Left hindlimb (tissue), 1 donor: ENCODE data around the gene SUPT16H.
"Not testable (repeated sequence)": the region's sequence is repeated elsewhere in the genome, so short reads cannot be mapped to it uniquely, and the experiment has no call there.

Source experiments
- DNase-seq: peaks from one replicate; pipeline ENCODE4 v3.0.0-alpha.2; 2018

Gene SUPT16H

GRCh38 chr14:21383848-21384493, at the start of gene SUPT16H:
Gene SUPT16H (minus strand): TSS chr14:21384019. CDS start chr14:21383927, 92 bp downstream.
- DNase-seq = peak; percentile 97

GRCh38 chr14:21431126-21431525, 47.3 kb upstream of the SUPT16H start:
- no peak for DNase-seq

GRCh38 chr14:21428930-21429329, 45.1 kb upstream of the SUPT16H start:
- no peak for DNase-seq

DNA sequence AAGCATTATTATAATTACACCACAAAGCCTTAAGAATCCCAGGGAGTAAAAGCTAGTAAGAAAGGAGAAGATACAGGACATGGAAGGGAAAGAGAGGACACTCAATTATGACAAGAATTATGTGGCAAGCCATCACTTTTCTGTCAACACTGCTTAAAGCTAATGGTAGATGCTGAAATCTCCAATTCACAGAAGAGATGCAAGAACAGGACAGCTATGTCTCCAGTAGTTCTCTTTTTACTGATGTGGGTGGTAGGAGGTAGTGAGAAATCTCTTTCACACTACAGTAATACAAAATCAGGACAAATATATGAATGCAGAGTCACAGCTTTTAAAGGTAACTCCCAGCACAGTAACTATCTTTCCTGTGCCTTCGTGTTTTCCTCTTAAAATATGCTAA, 42.9 kb upstream of the SUPT16H start:
- DNase-seq = no peak

- DNase-seq = no peak
These were observed 35.7 kb upstream of the SUPT16H start for GRCh38 chr14:21419528-21419927.

GRCh38 chr14:21415329-21415728, 31.5 kb upstream of the SUPT16H start:
- DNase-seq = no peak

- no peak for DNase-seq
These were observed 30.4 kb upstream of the SUPT16H start for GRCh38 chr14:21414137-21414631.

GRCh38 chr14:21408147-21408546, 24.3 kb upstream of the SUPT16H start:
- no peak for DNase-seq

- no peak for DNase-seq
These were observed 22.4 kb upstream of the SUPT16H start for GRCh38 chr14:21406213-21406612.

- no peak for DNase-seq
These were observed 21.3 kb upstream of the SUPT16H start for GRCh38 chr14:21405097-21405496.

- no peak for DNase-seq
These were observed 15.6 kb upstream of the SUPT16H start for GRCh38 chr14:21399311-21399870.

DNA sequence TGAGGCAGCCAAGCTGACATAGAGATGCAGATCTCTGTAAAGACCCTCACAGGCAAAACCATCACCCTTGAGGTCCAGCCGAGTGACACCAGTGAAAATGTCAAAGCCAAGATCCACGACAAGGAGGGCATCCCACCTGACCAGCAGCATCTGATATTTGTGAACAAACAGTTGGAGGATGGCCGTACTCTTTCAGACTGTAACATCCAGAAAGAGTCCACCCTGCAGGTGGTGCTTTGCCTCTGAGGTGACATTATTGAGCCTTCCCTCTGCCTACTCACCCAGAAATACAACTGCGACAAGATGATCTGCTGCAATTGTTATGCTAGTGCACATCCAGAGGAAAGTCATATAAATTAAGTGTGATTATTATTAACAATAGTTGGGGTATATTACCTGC, 15.1 kb upstream of the SUPT16H start:
- DNase-seq = no peak

DNA sequence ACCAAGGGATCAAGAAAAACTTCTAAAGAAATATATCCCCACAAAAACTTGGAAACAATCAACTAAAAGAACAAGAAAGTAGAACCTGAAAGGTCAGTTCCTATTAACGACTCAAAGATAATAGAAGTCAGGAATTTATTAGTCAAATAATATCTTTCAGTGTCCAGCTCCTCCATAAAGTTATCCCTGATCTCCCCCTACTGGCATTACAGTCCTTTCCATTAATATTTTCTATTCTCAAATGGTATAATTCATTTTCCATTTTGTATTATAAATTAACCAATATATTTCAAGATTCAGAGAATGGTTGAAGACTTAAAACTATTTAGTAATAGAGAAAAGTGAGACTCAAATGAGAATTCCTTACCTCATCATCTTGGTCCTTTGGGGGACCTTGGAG, 11.6 kb upstream of the SUPT16H start:
- DNase-seq = no peak

DNA sequence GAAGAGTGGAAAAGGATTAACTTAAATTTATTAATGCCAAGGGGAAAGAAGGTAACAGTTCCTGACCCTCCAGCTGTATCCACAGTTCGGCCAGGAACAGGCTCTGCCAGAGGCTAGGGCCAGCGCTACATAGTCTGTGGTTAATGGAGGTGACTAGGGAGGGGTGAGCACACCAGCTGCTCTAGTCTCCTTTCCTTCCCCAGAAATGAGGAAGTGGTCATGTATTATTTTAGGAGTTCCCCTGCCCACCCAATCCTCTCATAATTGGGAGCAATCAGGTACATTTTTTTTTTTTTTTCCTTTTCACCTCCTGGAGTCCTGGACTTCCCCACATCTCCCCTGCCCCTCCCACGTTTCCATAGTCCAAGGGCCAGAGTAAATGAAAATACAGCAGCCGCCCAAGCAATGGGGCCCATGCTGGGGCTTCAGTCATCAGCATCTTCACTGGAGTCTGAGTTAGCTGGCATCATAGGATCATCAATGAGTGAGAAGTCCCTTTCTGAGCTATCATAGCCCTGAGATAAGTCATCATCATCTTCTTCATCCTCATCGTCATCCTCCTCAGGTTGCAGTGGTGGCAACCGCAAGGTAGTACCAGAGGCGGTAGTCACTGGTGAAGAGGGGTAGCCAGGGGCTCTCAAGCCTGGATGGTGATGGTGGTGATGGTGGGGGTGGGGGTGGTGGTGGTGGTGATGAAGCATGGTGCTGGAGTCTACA, 1.5 kb upstream of the SUPT16H start:
- DNase-seq = no peak

GRCh38 chr14:21384494-21384851, 654 bp upstream of the SUPT16H start:
- DNase-seq = no peak

DNA sequence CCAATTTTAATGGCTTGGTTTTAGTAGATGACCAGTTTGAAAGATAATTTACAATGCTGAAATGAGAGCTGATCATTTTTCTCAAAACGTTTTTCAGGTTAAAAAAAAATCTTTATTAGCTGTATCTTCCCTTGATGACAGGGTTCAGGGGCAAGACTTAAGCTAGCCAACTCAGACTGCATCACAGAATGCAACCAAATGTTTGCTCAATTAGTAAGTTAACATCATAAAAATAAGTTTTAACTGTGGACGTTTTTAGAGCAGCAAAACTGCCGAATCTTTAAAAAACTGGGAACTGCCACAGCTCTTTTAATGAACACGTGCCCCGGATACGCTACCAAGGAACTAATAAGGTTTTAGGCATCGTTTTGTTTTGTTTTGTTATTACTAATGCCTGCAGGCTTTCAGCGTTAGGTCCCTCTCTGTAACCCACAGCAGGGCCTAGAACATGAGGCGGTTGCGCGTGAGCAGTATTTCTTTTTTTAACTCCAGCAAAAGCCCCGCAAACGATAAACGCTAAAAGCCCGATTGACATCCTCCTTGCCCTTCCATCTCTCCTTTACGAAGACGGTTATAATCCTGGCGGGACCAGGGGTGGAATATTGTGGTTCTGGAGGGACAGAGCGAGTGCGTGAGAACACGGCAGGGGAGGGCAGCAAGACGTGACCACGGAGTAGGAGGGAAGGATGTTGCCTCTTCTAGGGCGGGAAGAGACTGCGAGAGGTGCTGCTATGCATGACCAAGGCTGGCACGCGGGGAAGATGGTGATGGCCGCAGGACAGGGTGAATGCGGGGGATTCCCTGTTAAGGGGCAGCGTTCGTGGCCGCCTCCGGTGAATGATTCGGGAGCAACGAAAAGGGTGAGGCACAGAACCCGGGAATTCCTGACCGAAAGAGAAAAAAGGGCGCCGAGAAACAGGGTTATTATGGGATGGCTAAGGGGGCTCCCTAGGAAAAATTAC, 652 bp downstream of the SUPT16H start:
- peak; percentile 62 for DNase-seq

GRCh38 chr14:21382095-21382494, 1.7 kb downstream of the SUPT16H start:
- DNase-seq = no peak

DNA sequence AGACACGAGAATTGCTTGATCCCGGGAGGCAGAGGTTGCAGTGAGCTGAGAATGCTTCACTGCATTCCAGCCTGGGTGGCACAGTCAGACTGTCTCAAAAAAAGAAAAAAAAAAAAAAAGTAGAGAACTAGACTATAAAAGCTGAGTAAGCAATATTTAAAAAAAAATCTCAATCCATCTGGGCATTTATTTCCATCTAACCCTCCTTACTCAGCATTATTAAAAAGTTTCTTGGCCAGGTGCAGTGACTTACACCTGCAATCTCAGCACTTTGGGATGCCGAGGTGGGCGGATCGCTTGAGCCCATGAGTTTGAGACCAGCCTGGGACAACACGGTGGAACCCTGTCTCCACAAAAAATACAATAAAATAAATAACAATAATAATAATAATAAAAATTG, 4.5 kb downstream of the SUPT16H start:
- no peak for DNase-seq

GRCh38 chr14:21373980-21374379, 9.8 kb downstream of the SUPT16H start:
- no peak for DNase-seq

- DNase-seq = not testable (repeated sequence)
These were observed 11.0 kb downstream of the SUPT16H start for GRCh38 chr14:21372814-21373213.

DNA sequence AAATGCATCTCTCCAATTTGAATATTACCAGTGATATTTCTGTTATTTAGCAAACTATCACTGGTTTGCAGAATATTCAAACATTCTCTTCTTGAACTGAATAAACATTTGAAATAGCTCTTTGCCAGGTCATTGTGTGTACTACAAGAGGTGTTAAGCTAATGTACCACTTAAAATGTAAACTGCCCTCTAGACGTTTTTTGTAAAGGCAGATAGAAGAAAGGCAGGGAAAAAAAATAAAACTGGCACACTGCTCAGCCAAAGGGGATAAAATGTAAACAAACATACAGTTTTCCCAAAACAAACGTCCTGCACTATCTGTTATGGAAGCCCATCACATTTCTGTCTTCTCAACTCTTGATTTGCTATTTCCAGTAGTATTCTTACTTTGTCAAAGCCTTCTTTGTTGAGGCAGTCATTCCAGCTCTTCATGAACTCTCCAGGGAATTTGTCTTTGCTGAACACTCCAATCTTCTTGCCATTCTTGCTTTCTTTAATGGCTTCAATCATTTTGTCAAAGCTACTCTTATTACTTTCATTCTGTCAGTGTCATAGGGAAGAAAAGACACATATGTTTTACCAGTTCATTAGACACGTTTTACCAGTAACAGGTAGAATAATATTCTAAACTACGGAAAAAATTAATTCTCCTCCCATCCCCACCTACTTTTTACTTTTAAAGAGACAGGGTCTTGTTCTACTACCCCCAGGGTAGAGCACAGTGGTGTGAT, 13.7 kb downstream of the SUPT16H start:
- no peak for DNase-seq

DNA sequence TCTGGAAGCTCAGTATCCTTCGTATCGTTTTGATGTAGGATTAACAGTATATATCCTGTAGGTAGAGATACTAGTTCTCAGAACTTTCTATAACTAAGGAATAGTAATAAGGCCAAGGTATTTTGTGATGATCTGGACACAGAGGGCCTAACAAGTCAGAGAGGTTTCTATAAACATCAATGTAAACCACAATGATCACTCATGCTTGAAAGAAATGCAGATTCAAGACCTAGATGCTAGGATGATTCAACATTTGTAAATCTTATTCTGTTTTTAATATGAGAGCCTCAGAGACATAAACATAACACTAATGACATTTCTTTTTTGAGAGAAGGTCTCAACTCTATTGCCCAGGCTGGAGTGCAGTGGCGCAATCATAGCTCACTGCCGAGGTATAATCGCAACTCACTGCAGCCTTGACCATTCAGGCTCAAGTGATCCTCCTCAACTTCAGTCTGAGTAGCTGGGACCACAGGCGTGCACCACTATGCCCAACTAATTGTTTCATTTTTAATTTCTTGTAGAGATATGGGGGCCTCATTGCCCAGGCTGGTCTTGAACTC, 16.2 kb downstream of the SUPT16H start:
- no peak for DNase-seq
